Keratinocyte (primary cell): ENCODE results near the gene WWC2. TPM values are rescaled to one million over a fixed set of nuclear protein-coding genes. Genes with fewer than 3 reads are reported as not detected.
A peak's percentile ranks its signal among the peaks of the same experiment; 100 is the strongest.

Experiments used
- DNase-seq: peaks from one replicate; pipeline ENCODE4 v3.0.0-alpha.2; 2011; ENCODE audit warnings: low read depth, missing footprints, low spot score
- FAIRE-seq: peaks from 2 replicates; lab custom pipeline; 2011; peaks lifted over from hg19 to GRCh38; lab: Jason Lieb, UNC
- H2AFZ ChIP-seq: 2 replicates; pipeline ENCODE4 v1.6.0; 2012; ENCODE audit warnings: low read length, control low read depth, inconsistent platforms; ENCODE audit not compliant: control insufficient read depth
- H3K27ac ChIP-seq: 2 replicates; pipeline ENCODE4 v1.5.1; 2011; ENCODE audit warnings: low read length; ENCODE audit not compliant: control insufficient read depth, insufficient read depth
- H3K27me3 ChIP-seq: 3 replicates; pipeline ENCODE4 v1.6.0; 2011; ENCODE audit warnings: low read length; ENCODE audit not compliant: control insufficient read depth, insufficient read depth; ENCODE audit errors: extremely low read depth
- H3K36me3 ChIP-seq, 2 experiments: 2 replicates in 1 of 2; 3 replicates in 1 of 2; pipeline ENCODE4 v1.5.1; 2011; ENCODE audit warnings: low read length in 2 of 2, mild to moderate bottlenecking in 1 of 2; ENCODE audit not compliant: control insufficient read depth in 2 of 2, insufficient read depth in 2 of 2; ENCODE audit errors: extremely low read depth in 1 of 2
- H3K4me1 ChIP-seq: 3 replicates; pipeline ENCODE4 v1.5.1; 2011; ENCODE audit warnings: low read length; ENCODE audit not compliant: control insufficient read depth, insufficient read depth; ENCODE audit errors: extremely low read depth
- H3K4me2 ChIP-seq: 3 replicates; pipeline ENCODE4 v1.6.0; 2011; ENCODE audit warnings: low read depth, low read length; ENCODE audit not compliant: control insufficient read depth, insufficient read depth; ENCODE audit errors: extremely low read depth
- H3K4me3 ChIP-seq, 3 experiments: fragments of 200-600 bp in 1 of 3; sonication (generic) in 1 of 3; 2 replicates in 2 of 3; 3 replicates in 1 of 3; pipeline ENCODE4 v1.5.1; 2011 to 2016; ENCODE audit warnings: low read length in 3 of 3, mild to moderate bottlenecking in 3 of 3, control low read depth in 2 of 3, inconsistent platforms in 1 of 3, low read depth in 1 of 3, mixed read lengths in 1 of 3, mixed run types in 1 of 3, moderate library complexity in 1 of 3; ENCODE audit not compliant: control insufficient read depth in 2 of 3, insufficient read depth in 2 of 3; ENCODE audit errors: extremely low read depth in 1 of 3
- H3K79me2 ChIP-seq: 2 replicates; pipeline ENCODE4 v1.6.0; 2012; ENCODE audit warnings: low read length; ENCODE audit not compliant: control insufficient read depth, insufficient read depth
- H3K9ac ChIP-seq: 3 replicates; pipeline ENCODE4 v1.6.0; 2011; ENCODE audit warnings: low read length; ENCODE audit not compliant: control insufficient read depth, insufficient read depth; ENCODE audit errors: extremely low read depth
- H3K9me1 ChIP-seq: 3 replicates; pipeline ENCODE4 v1.6.0; 2011; ENCODE audit warnings: low read length; ENCODE audit not compliant: control insufficient read depth, insufficient read depth; ENCODE audit errors: extremely low read depth
- H3K9me3 ChIP-seq: 2 replicates; pipeline ENCODE4 v1.5.1; 2012; ENCODE audit warnings: low read depth, low read length; ENCODE audit not compliant: control insufficient read depth
- H4K20me1 ChIP-seq: 3 replicates; pipeline ENCODE4 v1.6.0; 2011; ENCODE audit warnings: low read length; ENCODE audit not compliant: control insufficient read depth, insufficient read depth; ENCODE audit errors: extremely low read depth
- EZH2 ChIP-seq: IDR thresholded peaks from one replicate; pipeline ENCODE4 v1.6.1; 2012; ENCODE audit warnings: inconsistent platforms, mild to moderate bottlenecking, low read length, moderate library complexity
- dilution Hi-C: fragments of 300-500 bp; cut with MboI; formaldehyde crosslinking; loops from one replicate; pipeline ENCODE4 v1.7.0; 2020; ENCODE audit warnings: low sequenced_read_pairs; ENCODE audit not compliant: extremely low pct_ligation_motif_present
- polyA plus RNA-seq, 5 experiments: library from polyadenylated mRNA; depleted of rRNA in 3 of 5; stranded (reverse) in 3 of 5; stranded (forward) in 1 of 5; unstranded in 1 of 5; fragments of >200 nt; gene quantifications; 1 replicate in 1 of 5; 2 replicates in 3 of 5; 3 replicates in 1 of 5; pipeline versions ENCODE4 v1.2.1 to v1.2.3, GENCODE V29; 2011 to 2012; ENCODE audit warnings: missing spikeins in 2 of 5, low read depth in 1 of 5, low replicate concordance in 1 of 5
- TF ChIP-seq, protein P1 (sequence below), 3 experiments: IDR thresholded peaks in 1 of 3; conservative IDR thresholded peaks in 1 of 3; optimal IDR thresholded peaks in 1 of 3; 2 replicates in 2 of 3; 3 replicates in 1 of 3; pipeline versions ENCODE3 to v1.5.1; 2011; ENCODE audit warnings: low read length in 3 of 3, mild to moderate bottlenecking in 3 of 3, moderate library complexity in 2 of 3, control low read depth in 1 of 3, inconsistent platforms in 1 of 3; ENCODE audit not compliant: insufficient read depth in 2 of 3; ENCODE audit errors: extremely low read depth in 1 of 3

WWC2 gene
- polyA plus RNA-seq, 1 donor (not counting 4 experiments of a cell fraction or from before 2014, with no cell fraction given), result 15.4 TPM

DNA sequence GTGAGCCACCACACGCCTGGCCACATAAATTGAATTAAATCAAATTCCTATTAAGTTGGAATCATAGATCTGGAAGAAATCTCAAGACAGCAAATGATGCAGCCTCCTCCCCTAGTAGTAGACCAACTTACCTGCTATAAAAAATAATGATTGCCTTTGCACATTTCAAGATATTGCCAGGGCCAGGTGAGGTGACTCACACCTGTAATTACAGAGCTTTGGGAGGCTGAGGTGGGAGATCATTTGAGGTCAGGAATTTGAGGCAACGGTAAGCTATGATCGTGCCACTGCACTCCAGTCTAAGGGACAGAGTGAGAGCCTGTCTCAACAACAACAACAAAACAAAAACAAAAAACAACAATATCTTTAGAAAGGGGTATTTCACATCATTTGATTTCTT lies 17.0 kb upstream of the WWC2 start:
- Histone ChIP-seq H3K4me2 (no peak overlapping the region), H3K36me3 (no peaks in the 10 kb centered on the region), H3K79me2 (no peaks in the 10 kb centered on the region), H3K9me3 (no peaks in the 10 kb centered on the region), H4K20me1 (no peaks in the 10 kb centered on the region), H3K4me3 (no peak overlapping the region), H3K9ac (no peak overlapping the region), H3K4me1 (no peaks in the 10 kb centered on the region), H2AFZ (no peak overlapping the region), H3K27ac (no peak overlapping the region), H3K9me1 (no peaks in the 10 kb centered on the region), H3K27me3 (no peaks in the 10 kb centered on the region)
- DNase-seq, result no peak
- dilution Hi-C loops, result no loop called here
- no peak for FAIRE-seq
- TF ChIP-seq, protein P1, sequence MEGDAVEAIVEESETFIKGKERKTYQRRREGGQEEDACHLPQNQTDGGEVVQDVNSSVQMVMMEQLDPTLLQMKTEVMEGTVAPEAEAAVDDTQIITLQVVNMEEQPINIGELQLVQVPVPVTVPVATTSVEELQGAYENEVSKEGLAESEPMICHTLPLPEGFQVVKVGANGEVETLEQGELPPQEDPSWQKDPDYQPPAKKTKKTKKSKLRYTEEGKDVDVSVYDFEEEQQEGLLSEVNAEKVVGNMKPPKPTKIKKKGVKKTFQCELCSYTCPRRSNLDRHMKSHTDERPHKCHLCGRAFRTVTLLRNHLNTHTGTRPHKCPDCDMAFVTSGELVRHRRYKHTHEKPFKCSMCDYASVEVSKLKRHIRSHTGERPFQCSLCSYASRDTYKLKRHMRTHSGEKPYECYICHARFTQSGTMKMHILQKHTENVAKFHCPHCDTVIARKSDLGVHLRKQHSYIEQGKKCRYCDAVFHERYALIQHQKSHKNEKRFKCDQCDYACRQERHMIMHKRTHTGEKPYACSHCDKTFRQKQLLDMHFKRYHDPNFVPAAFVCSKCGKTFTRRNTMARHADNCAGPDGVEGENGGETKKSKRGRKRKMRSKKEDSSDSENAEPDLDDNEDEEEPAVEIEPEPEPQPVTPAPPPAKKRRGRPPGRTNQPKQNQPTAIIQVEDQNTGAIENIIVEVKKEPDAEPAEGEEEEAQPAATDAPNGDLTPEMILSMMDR (optimal IDR thresholded peaks at IDR 0.05 in 1 of 3, IDR thresholded peaks at IDR 0.05 in 1 of 3, conservative IDR thresholded peaks at IDR 0.05 in 1 of 3; ENCODE audit: extremely low read depth in 1 of 3, insufficient read depth in 2 of 3, low read length in 3 of 3), result no peak
- TF ChIP-seq EZH2, result no peak

DNA sequence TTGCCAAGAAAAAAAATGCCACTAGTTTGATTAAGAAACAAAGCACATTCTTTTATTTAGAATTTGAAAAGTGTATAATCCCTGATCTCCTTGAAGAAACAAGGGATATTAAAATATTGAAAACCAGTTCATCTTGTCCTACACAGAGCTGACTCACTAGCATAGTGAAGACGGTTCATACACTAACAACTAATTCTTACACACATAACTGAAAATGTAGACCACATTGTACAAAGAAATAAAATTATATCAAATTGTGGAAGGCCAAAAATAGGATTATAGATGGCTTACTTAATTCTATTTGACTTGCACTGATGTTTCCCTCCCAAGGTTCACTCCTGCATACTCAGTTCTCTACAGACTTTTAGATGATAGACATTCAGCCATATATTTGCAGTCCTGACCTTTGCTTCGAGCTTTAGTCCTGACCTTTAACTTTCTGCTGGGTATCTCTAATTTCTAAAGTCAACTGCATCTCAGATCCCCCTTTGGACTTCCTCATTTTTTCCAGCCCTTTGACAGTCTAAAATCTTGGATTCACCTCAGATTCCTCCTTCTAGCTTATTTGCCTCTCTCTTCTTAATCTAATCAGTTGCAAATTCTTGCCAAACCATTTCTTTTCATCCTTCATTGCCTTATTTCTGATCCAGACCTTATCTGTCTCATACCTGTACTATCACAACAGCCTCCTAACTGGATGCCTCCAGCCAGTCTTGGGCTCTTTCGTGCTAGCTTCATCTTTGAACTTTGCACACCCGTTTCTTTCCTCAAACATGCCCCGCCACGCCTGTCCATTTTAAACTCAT lies 4.5 kb upstream of the WWC2 start:
- Histone ChIP-seq H3K27me3 (no peaks in the 10 kb centered on the region), H3K9me1 (no peaks in the 10 kb centered on the region), H3K4me1 (peaks cover 14% of the 10 kb centered on the region), H3K36me3 (no peaks in the 10 kb centered on the region), H2AFZ (peak overlapping the region; percentile 60), H3K9ac (no peak overlapping the region), H3K27ac (no peak overlapping the region), H3K4me3 (no peak overlapping the region), H4K20me1 (no peaks in the 10 kb centered on the region), H3K4me2 (peak overlapping the region; percentile 51), H3K9me3 (no peaks in the 10 kb centered on the region), H3K79me2 (peaks cover 4% of the 10 kb centered on the region)
- no peak for DNase-seq
- FAIRE-seq, result peak; percentile 17
- dilution Hi-C loops, result no loop called here
- TF ChIP-seq, protein P1 (optimal IDR thresholded peaks at IDR 0.05 in 1 of 3, IDR thresholded peaks at IDR 0.05 in 1 of 3, conservative IDR thresholded peaks at IDR 0.05 in 1 of 3; ENCODE audit: extremely low read depth in 1 of 3, insufficient read depth in 2 of 3, low read length in 3 of 3), result no peak
- TF ChIP-seq EZH2, result no peak
